ENCODE results near the gene KIAA0232.

- TF ChIP-seq CTCF (IDR thresholded peaks at IDR 0.05) (no peak), POLR2AphosphoS5 (IDR thresholded peaks at IDR 0.05) (no peak), POLR2A (IDR thresholded peaks at IDR 0.05; ENCODE audit: low read depth) (no peak), EP300 (IDR thresholded peaks at IDR 0.05) (no peak)
Measured at GRCh38 chr4:6776920-6777635, 5.4 kb upstream of the KIAA0232 start.

All from esophagus muscularis mucosa (tissue), 4 donors.